Neural cell (in vitro differentiated cells): ENCODE data around the gene AVEN. TPM values are rescaled to one million over a fixed set of nuclear protein-coding genes. Genes with fewer than 3 reads are reported as not detected.

Experiments
- H2AFZ ChIP-seq: fragments of 200-600, 300-800 bp; sonication (generic), shearing (Covaris generic); 2 replicates; pipeline ENCODE4 v1.6.0; 2014; ENCODE audit warnings: low read depth, mild to moderate bottlenecking, antibody characterized with exemption, low read length, moderate library complexity
- H3F3A ChIP-seq: fragments of 200-600 bp; shearing (Covaris generic); 2 replicates; pipeline ENCODE4 v1.6.1; 2016; ENCODE audit warnings: mild to moderate bottlenecking, moderate library complexity, mixed read lengths, antibody characterized with exemption, low read length; ENCODE audit not compliant: insufficient read depth, poor library complexity, severe bottlenecking
- H3K27ac ChIP-seq: fragments of 200-600, 300-800 bp; sonication (generic), shearing (Covaris generic); 2 replicates; pipeline ENCODE4 v1.5.1; 2014; ENCODE audit warnings: mild to moderate bottlenecking, low read length, moderate library complexity
- H3K27me3 ChIP-seq: fragments of 300-800, 200-600 bp; sonication (generic), shearing (Covaris generic); 2 replicates; pipeline ENCODE4 v1.6.0; 2014; ENCODE audit warnings: mild to moderate bottlenecking, low read depth, low read length, moderate library complexity; ENCODE audit not compliant: insufficient read depth
- H3K36me3 ChIP-seq: fragments of 300-800, 200-600 bp; sonication (generic), shearing (Covaris generic); 2 replicates; pipeline ENCODE4 v1.5.1; 2014; ENCODE audit warnings: mild to moderate bottlenecking, antibody characterized with exemption, low read length, moderate library complexity; ENCODE audit not compliant: insufficient read depth
- H3K4me2 ChIP-seq: fragments of 300-800, 200-600 bp; sonication (generic), shearing (Covaris generic); 2 replicates; pipeline ENCODE4 v1.6.0; 2014; ENCODE audit warnings: mild to moderate bottlenecking, low read length
- H3K4me3 ChIP-seq: fragments of 300-800, 200-600 bp; sonication (generic), shearing (Covaris generic); 2 replicates; pipeline ENCODE4 v1.5.1; 2014; ENCODE audit warnings: mild to moderate bottlenecking, low read length, moderate library complexity
- H3K79me2 ChIP-seq: fragments of 200-600 bp; shearing (Covaris generic); replicated peaks from 2 replicates; pipeline ENCODE4 v1.6.0; 2014; ENCODE audit warnings: mild to moderate bottlenecking, low read length, moderate library complexity; ENCODE audit not compliant: insufficient read depth
- H3K9ac ChIP-seq: fragments of 300-800, 200-600 bp; sonication (generic), shearing (Covaris generic); 2 replicates; pipeline ENCODE4 v1.6.1; 2016; ENCODE audit warnings: mild to moderate bottlenecking, low read length, mixed read lengths
- H3K9me2 ChIP-seq: fragments of 200-600 bp; shearing (Covaris generic); 2 replicates; pipeline ENCODE4 v1.6.1; 2016; ENCODE audit warnings: mild to moderate bottlenecking, low read length, mixed read lengths; ENCODE audit not compliant: insufficient read depth
- H3K9me3 ChIP-seq: fragments of 200-600, 300-800 bp; sonication (generic), shearing (Covaris generic); 2 replicates; pipeline ENCODE4 v1.6.1; 2016; ENCODE audit warnings: mild to moderate bottlenecking, mixed run types, low read length, moderate library complexity, mixed read lengths
- H4K20me1 ChIP-seq: fragments of 200-600 bp; shearing (Covaris generic); 2 replicates; pipeline ENCODE4 v1.6.1; 2016; ENCODE audit warnings: mild to moderate bottlenecking, mixed run types; ENCODE audit not compliant: insufficient read depth
- EP300 ChIP-seq: fragments of 450-650 bp; conservative IDR thresholded peaks from 2 replicates; pipeline ENCODE4 v1.6.1; 2014; ENCODE audit warnings: antibody characterized with exemption, mild to moderate bottlenecking, moderate library complexity; ENCODE audit not compliant: poor library complexity, severe bottlenecking
- EZH2 ChIP-seq: fragments of 200-600, 300-800 bp; shearing (Covaris generic), sonication (generic); IDR thresholded peaks from 2 replicates; pipeline ENCODE4 v1.6.1; 2014; ENCODE audit warnings: antibody characterized with exemption, low read length, borderline replicate concordance, mild to moderate bottlenecking; ENCODE audit not compliant: insufficient read depth, poor library complexity, severe bottlenecking
- MXI1 ChIP-seq: fragments of 450-650 bp; conservative IDR thresholded peaks from 2 replicates; pipeline ENCODE4 v1.6.1; 2014; ENCODE audit warnings: antibody characterized with exemption, mild to moderate bottlenecking; ENCODE audit not compliant: poor library complexity, severe bottlenecking
- POLR2AphosphoS5 ChIP-seq: IDR thresholded peaks from 2 replicates; pipeline ENCODE4 v1.6.1; 2012
- RAD21 ChIP-seq: fragments of 450-650 bp; conservative IDR thresholded peaks from 2 replicates; pipeline ENCODE4 v1.6.1; 2014; ENCODE audit warnings: antibody characterized with exemption, mild to moderate bottlenecking, moderate library complexity
- REST ChIP-seq: IDR thresholded peaks from 2 replicates; pipeline ENCODE4 v1.6.1; 2012; ENCODE audit warnings: borderline replicate concordance
- SMC3 ChIP-seq: fragments of 450-650 bp; conservative IDR thresholded peaks from 2 replicates; pipeline ENCODE4 v1.6.1; 2014; ENCODE audit warnings: antibody characterized with exemption, mild to moderate bottlenecking, moderate library complexity; ENCODE audit not compliant: poor library complexity
- TAF1 ChIP-seq: IDR thresholded peaks from 2 replicates; pipeline ENCODE4 v1.6.1; 2012; ENCODE audit warnings: low read depth
- polyA plus RNA-seq: library from polyadenylated mRNA; depleted of rRNA; stranded (reverse); fragments of >200 nt; gene quantifications from 2 replicates; pipeline ENCODE4 v1.2.3, GENCODE V29; 2014
- TF ChIP-seq, protein P1 (sequence below): fragments of 450-650 bp; IDR thresholded peaks from 2 replicates; pipeline ENCODE4 v1.5.1; 2014; ENCODE audit warnings: antibody characterized with exemption, mild to moderate bottlenecking, moderate library complexity; ENCODE audit not compliant: poor library complexity, severe bottlenecking

AVEN gene
- polyA plus RNA-seq, 1 donor from 2014 or later, result 14.1 TPM

DNA sequence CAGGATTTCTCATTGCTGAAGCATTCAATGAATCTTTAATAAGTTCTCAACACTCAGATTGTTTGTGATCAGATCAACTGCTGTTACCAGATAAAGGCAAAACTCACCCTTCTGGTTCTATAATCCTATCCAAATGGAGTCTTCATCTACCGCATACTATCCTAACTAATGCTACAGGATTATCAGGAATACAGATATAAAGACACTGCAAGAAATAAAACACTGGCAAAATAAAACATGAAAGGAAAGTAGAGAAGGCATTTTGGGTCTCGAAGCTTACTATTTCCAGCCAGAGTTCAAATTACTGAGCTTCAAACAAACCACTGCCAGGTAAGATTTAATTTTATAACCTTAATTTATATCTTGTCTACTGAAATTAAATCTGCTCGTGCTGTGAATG, 70.2 kb downstream of the AVEN start:
- TF ChIP-seq TAF1 (no peak), SMC3 (no peak), EZH2 (no peak), EP300 (no peak), POLR2AphosphoS5 (no peak), REST (no peak), MXI1 (no peak), RAD21 (no peak)
- TF ChIP-seq, protein P1, sequence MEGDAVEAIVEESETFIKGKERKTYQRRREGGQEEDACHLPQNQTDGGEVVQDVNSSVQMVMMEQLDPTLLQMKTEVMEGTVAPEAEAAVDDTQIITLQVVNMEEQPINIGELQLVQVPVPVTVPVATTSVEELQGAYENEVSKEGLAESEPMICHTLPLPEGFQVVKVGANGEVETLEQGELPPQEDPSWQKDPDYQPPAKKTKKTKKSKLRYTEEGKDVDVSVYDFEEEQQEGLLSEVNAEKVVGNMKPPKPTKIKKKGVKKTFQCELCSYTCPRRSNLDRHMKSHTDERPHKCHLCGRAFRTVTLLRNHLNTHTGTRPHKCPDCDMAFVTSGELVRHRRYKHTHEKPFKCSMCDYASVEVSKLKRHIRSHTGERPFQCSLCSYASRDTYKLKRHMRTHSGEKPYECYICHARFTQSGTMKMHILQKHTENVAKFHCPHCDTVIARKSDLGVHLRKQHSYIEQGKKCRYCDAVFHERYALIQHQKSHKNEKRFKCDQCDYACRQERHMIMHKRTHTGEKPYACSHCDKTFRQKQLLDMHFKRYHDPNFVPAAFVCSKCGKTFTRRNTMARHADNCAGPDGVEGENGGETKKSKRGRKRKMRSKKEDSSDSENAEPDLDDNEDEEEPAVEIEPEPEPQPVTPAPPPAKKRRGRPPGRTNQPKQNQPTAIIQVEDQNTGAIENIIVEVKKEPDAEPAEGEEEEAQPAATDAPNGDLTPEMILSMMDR, result no peak
- Histone ChIP-seq H3K27me3 (no peaks in the 10 kb centered on the region), H3K9me3 (no peaks in the 10 kb centered on the region), H2AFZ (no peak overlapping the region), H3F3A (no peaks in the 10 kb centered on the region), H3K4me2 (no peak overlapping the region), H3K4me3 (peak overlapping the region; percentile 30), H3K9me2 (no peaks in the 10 kb centered on the region), H3K79me2 (no peaks in the 10 kb centered on the region), H3K9ac (no peak overlapping the region), H3K36me3 (no peaks in the 10 kb centered on the region), H3K27ac (no peak overlapping the region), H4K20me1 (no peaks in the 10 kb centered on the region)

DNA sequence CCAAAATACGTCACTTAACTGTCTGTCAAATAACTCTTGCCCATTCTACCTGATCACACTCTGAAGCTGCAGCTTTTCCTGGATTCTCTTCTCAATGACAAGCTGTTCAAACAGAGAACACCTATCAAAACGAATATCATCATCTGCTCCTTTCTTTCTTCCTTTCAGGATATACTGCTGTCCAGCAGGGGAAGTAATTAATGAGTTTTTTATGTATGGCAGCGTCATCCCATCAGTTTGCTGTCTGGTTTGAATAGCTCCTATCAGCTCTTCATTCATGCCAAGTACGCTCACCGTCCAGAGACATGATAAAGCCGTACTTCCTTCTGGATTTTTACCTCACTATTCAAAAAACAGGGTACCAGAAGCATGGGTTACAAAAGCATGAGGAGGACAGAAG, 70.8 kb downstream of the AVEN start, which contains the start of gene CHRM5:
CHRM5 (plus strand) TSS at position 274 of the 400 bp plus-strand sequence. CDS start 94,221 bp downstream, outside the sequence.
- no peak within 1 kb of the TSS for H3K27ac ChIP-seq
- TF ChIP-seq RAD21 (no peak), EP300 (peak; percentile 32), EZH2 (no peak)
- H3K9me3 ChIP-seq, result no peaks in the 10 kb centered on the region
- H3K79me2 ChIP-seq, result no peaks in the 10 kb centered on the region
- H3K4me2 ChIP-seq, result peak within 1 kb of the TSS; percentile 7
- no peaks in the 10 kb centered on the region for H3K9me2 ChIP-seq
- H2AFZ ChIP-seq, result no peak within 1 kb of the TSS
- H3F3A ChIP-seq, result no peaks in the 10 kb centered on the region
- no peaks in the 10 kb centered on the region for H3K36me3 ChIP-seq
- peak within 1 kb of the TSS; percentile 30 for H3K4me3 ChIP-seq
- H4K20me1 ChIP-seq, result no peaks in the 10 kb centered on the region
- H3K9ac ChIP-seq, result no peak within 1 kb of the TSS
- no peaks in the 10 kb centered on the region for H3K27me3 ChIP-seq
